ENCODE data around the gene HOXD1.

The HOXD1 gene

GRCh38 chr2:176152350-176153181, 35.9 kb upstream of the HOXD1 start:
- DNase-seq (ENCODE audit: low read depth), result no peak

- no peak for DNase-seq (ENCODE audit: low read depth)
Measured at GRCh38 chr2:176154576-176155252, 33.8 kb upstream of the HOXD1 start.

GRCh38 chr2:176155356-176156044, 33.0 kb upstream of the HOXD1 start:
- no peak for DNase-seq (ENCODE audit: low read depth)

DNA sequence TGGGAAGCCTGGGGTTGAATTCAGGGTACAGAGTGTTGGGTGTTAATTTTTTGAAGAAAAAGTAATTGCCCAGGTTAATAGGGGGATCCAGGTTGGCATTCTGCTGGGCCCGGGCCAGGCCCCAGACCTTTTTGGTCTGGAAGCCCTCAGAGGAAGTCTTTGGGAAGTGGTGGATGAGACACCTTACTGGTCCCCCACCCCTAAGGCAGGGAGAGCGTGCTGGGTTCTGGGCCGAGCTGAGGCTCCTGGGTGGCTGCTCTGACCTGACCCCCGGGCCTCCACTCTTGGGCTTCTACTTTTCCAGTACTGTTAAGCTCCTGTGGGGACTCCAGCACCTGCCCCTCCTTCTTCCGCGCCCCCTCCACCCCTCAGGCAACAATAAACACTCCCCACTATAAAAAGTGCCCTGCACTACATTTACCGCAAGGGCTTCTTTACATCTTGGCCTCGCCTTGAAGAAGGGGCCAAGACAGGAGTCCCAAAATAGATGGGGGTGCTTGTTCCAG, 32.1 kb upstream of the HOXD1 start:
- DNase-seq (ENCODE audit: low read depth), result no peak

DNA sequence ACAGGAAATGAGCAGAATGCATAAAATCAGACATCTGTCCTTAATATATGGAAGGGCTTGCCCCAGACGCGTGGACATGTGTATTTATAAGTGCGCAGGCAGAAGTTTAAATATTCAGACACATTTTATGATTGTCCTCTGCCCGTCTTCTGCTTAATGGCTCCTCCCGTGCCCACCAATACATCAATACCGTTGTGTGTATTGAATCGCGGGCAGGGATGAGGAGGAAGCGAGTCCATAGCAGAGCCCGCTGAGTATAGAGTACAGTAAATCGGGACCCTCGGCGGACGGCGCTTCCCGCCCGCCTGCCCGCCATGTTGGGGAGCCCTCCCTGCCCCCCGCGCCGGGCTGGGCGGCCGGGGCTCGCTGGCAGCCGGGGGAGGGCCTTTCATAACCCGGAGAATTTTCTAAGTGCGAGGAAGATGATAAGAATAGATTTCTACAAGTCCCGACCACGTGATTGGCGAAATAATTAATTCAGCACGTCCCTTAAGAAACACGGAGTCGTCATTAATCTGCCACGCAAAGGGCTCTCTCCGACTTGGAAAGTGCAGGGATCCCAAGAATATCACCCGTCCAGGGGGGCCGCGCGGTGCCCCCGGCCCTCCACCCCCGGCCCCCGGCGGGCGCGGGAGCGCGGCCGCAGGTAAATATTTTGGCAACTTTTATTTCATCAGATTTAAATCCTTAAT, 31.5 kb upstream of the HOXD1 start, which contains the start of gene HOXD3:
HOXD3 (plus strand) TSS at position 501 of the 692 bp plus-strand sequence. CDS start 11,808 bp downstream, outside the sequence.
- DNase-seq (ENCODE audit: low read depth), result no peak

GRCh38 chr2:176157499-176158185, 30.8 kb upstream of the HOXD1 start:
- no peak for DNase-seq (ENCODE audit: low read depth)

- DNase-seq (ENCODE audit: low read depth), result no peak
Measured at GRCh38 chr2:176158186-176158591, 30.3 kb upstream of the HOXD1 start.

DNA sequence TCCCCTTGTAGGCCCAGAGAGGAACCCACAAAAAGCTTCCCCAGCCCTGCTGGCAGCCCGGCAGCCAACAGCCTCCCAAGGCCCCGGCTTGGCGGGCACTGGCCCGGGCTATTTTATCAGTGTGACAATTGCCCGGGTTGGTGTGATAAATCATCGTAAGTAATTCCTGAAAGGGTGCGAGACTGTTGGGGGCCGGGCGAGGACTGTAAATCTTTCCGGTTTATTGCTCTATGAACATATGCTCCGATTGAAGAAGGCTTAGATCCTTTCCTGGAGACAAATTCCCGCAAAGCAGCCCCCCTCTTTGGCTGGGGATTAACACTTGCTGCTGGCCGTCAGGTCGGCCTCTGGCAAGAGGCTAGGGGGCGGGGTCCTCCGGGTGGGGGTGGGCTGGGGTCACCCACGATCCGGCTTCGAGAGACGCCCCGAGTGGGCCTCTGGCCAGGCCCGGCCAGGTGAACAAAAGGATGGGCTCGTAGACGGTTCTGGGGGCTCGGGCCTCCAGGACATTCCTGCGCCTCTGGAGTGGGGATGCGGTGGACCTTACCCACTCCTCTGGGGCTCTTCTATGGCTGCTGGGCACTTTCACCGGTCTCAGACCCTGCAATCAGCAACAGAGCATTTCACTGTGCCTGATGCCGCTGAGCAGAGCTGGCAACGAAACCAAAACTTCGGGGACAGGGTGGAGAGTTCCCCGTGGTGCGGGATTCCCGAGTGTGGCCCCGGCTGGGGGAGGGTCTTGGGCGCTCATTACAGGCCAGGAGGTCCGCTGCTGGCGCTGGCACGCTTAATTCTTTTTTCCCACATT, 29.4 kb upstream of the HOXD1 start:
- DNase-seq (ENCODE audit: low read depth), result no peak

- no peak for DNase-seq (ENCODE audit: low read depth)
Measured at GRCh38 chr2:176159663-176160250, 28.7 kb upstream of the HOXD1 start.

GRCh38 chr2:176160251-176160985, 28.1 kb upstream of the HOXD1 start:
- DNase-seq (ENCODE audit: low read depth), result no peak

GRCh38 chr2:176160986-176161824, 27.3 kb upstream of the HOXD1 start:
- no peak for DNase-seq (ENCODE audit: low read depth)

DNA sequence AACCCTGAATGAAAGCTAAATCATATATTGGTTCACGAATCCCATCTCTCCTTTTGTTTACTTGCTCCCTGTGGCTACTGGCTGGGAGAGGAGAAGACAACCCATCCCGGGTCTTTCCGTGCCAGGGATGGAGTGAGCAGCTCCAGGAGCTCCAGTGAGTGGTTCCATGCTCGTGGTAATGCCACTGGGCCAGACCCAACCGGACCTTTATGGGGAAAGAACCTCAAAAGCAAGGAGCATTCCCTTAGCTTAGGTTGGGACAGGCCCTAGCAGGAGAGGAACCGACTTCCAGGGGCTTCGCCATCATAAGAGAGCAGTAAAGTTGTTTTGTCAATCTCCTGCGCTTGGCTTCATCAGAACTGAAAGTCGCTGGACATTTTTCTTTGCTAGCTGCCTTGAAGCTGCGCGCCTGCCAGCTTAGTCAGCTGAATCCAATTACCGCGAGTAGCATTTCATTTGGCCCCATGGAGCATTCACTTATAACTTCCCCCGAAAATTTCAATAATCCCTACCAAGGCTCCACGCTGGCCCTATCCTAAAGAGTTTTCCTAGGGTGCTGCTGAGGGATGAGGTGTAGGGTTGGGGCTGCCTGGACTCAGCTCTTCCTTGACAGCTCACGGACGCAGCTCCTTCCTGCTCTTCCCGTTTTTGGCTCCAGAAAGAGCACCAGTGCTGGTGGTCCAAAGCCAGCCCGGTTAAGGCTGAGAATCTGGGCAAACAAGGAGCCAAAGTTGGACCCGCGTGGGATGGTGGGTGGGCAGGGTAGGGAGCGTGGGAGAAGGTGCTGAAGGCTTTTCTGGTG, 26.4 kb upstream of the HOXD1 start:
- DNase-seq (ENCODE audit: low read depth), result no peak

DNA sequence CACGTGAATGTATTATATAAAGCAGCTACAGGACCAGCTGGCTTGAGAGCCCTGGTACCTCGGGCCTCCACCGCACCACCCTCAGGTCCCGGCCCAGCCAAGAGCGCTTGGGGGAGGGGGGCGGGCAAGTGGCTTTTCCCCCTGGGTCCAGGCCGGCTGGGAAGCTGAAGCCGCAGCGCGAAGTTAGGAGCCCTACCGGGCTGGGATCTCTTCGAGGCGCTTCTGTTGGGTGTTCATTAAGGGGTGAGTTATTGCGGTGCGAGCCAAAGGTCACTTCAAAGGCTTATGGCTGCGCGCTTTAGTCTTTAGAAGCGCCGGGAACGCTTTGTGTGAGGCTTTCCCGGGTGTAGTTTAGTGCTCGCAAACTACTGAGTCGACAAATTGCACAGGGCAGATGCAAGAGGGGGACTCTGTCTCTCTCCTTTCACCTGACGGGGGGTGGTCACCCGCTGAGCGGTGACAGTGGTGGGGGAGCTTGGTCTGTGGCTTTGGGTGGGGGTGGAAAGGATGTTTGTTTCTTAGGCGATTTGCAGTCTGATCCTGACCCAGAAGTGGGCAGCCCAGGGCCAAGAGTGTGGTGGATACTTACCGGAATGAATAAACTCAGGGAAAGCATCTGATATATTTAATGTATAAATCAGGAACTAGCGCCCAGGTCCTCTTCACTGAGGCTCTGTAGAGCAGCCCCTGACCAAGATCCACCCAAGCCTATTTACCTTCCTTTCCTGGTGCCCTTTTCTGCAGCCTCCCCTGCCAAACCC, 25.4 kb upstream of the HOXD1 start:
- no peak for DNase-seq (ENCODE audit: low read depth)

DNA sequence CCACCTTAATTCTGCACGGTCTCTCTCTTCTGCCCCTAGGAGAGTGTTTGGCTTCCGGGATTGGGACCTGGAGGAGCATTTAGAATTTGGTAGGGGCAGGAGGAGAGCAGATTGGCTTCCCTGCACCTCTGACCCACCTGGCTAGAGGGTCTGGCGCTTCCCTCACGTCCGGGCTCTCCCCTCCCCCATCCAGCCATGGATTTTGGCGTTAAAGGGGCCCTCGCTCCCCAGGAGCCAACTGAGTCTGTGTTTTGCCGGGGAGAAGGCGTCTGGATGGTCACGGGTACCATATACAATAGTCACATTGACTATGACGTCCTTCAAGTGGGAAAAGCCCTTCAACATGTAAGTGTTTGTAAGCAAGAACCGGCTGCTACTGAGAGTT, 24.8 kb upstream of the HOXD1 start:
- no peak for DNase-seq (ENCODE audit: low read depth)

DNA sequence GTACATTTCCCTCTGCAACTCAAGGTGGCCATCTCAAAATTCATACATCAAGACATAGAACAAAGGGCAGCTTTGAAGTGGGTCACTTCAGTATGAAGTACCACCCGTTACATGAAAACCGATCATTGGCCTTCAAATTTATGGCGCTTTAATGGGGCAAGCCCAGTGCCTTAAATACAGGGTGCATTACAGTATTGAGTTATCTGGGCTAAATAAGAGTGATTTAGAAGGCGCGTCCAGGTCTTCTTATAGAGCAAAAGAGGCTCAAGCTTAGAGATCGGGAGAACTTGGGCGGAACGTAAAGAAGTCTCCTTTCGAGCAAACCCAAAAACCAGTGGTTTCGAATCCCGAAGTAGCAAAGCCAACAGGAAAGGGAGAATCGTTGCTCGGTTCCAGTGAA, 24.3 kb upstream of the HOXD1 start:
- DNase-seq (ENCODE audit: low read depth), result no peak

GRCh38 chr2:176164611-176165369, 23.7 kb upstream of the HOXD1 start:
- DNase-seq (ENCODE audit: low read depth), result no peak

All from activated T-helper 1 cell treated with Interleukin-2 at 50 U/mL for 16 hours (primary cell).